B cell (primary cell): ENCODE measurements around the gene TMEM14C. TPM values are rescaled to one million over a fixed set of nuclear protein-coding genes. Genes with fewer than 3 reads are reported as not detected.
"Not testable (repeated sequence)": the region's sequence is repeated elsewhere in the genome, so short reads cannot be mapped to it uniquely, and the experiment has no call there.

Source experiments
- ATAC-seq: fragments of 200-7000 bp; cut with Tn5 transposase; one replicate; pipeline ENCODE4 v1.10.0; 2021; ENCODE audit warnings: low read depth, mild to moderate bottlenecking, moderate number of reproducible peaks, moderate library complexity
- CTCF ChIA-PET: fragments of 350-600 bp; sonication (Branson Sonifier 250); formaldehyde crosslinking; loops from one replicate; lab custom pipeline; 2021; ENCODE audit warnings: antibody characterized with exemption, inconsistent platforms; lab: Charles Lee
- POLR2A ChIA-PET: fragments of 350-600 bp; sonication (Branson Sonifier 250); formaldehyde crosslinking; loops from one replicate; lab custom pipeline; 2021; ENCODE audit warnings: antibody characterized with exemption; lab: Charles Lee
- DNase-seq: peaks from one replicate; pipeline ENCODE4 v3.0.0; 2013
- H2AFZ ChIP-seq: 2 replicates; pipeline ENCODE4 v1.6.1; 2012; ENCODE audit warnings: mild to moderate bottlenecking, low read depth, low read length; ENCODE audit not compliant: insufficient read depth, poor library complexity, severe bottlenecking
- H3K27ac ChIP-seq, 2 donors: 1 replicate in 1 of 2; 2 replicates in 1 of 2; pipeline ENCODE4 v1.5.1; 2012 to 2013; ENCODE audit warnings: low read length in 2 of 2, mild to moderate bottlenecking in 2 of 2, moderate library complexity in 1 of 2
- H3K27me3 ChIP-seq, 4 experiments: fragments of 200-600 bp in 1 of 4; sonication (generic) in 1 of 4; replicated peaks in 1 of 4; 1 replicate in 2 of 4; 2 replicates in 2 of 4; pipeline versions ENCODE4 v1.6.1 to v1.7.0; 2013 to 2016; ENCODE audit warnings: low read length in 3 of 4, mild to moderate bottlenecking in 2 of 4, mixed read lengths in 1 of 4, moderate library complexity in 1 of 4; ENCODE audit not compliant: insufficient read depth in 4 of 4, control insufficient read depth in 3 of 4; ENCODE audit errors: control extremely low read depth in 1 of 4
- H3K36me3 ChIP-seq, 2 experiments: replicated peaks in 1 of 2; 1 replicate in 1 of 2; 2 replicates in 1 of 2; pipeline versions ENCODE4 v1.6.1 to v1.7.1; 2013; ENCODE audit warnings: low read length in 1 of 2; ENCODE audit not compliant: insufficient read depth in 2 of 2, control insufficient read depth in 1 of 2; ENCODE audit errors: control extremely low read depth in 1 of 2, extremely low read depth in 1 of 2
- H3K4me1 ChIP-seq, 2 donors: fragments of 200-600 bp in 1 of 2; sonication (generic) in 1 of 2; 1 replicate in 1 of 2; 2 replicates in 1 of 2; pipeline versions ENCODE4 v1.5.1 to v1.6.1; 2013 to 2017; ENCODE audit warnings: low read length in 2 of 2; ENCODE audit not compliant: control insufficient read depth in 2 of 2, insufficient read depth in 2 of 2
- H3K4me2 ChIP-seq: replicated peaks from 2 replicates; pipeline ENCODE3; 2012; ENCODE audit warnings: mild to moderate bottlenecking, low read depth, low read length; ENCODE audit not compliant: poor library complexity, severe bottlenecking
- H3K4me3 ChIP-seq, 5 experiments: fragments of 200-600 bp in 1 of 5; sonication (generic) in 1 of 5; 1 replicate in 3 of 5; 2 replicates in 2 of 5; pipeline versions ENCODE4 v1.5.1 to v1.7.0; 2011 to 2016; ENCODE audit warnings: low read length in 4 of 5, mild to moderate bottlenecking in 4 of 5, low read depth in 2 of 5, control low read depth in 1 of 5, moderate library complexity in 1 of 5; ENCODE audit not compliant: insufficient read depth in 1 of 5; ENCODE audit errors: control extremely low read depth in 1 of 5, extremely low read depth in 1 of 5
- H3K79me2 ChIP-seq: fragments of 200-600 bp; sonication (generic); one replicate; pipeline ENCODE4 v1.6.0; 2016; ENCODE audit warnings: low read length; ENCODE audit not compliant: control insufficient read depth, insufficient read depth
- H3K9ac ChIP-seq: fragments of 200-600 bp; sonication (generic); 2 replicates; pipeline ENCODE4 v1.6.1; 2017; ENCODE audit warnings: mild to moderate bottlenecking, low read length, moderate library complexity
- H3K9me3 ChIP-seq, 3 donors: one replicate each; pipeline versions ENCODE4 v1.6.1 to v1.7.1; 2013; ENCODE audit warnings: low read length in 2 of 3; ENCODE audit not compliant: control insufficient read depth in 2 of 3, insufficient read depth in 1 of 3; ENCODE audit errors: control extremely low read depth in 1 of 3
- H4K20me1 ChIP-seq: 2 replicates; pipeline ENCODE4 v1.6.0; 2012; ENCODE audit warnings: mild to moderate bottlenecking, low read length; ENCODE audit not compliant: insufficient read depth, control insufficient read depth, poor library complexity, severe bottlenecking
- H3K27ac Mint-ChIP-seq: one replicate; pipeline ENCODE4 v1.8.0; 2021; ENCODE audit warnings: mixed read lengths
- H3K27me3 Mint-ChIP-seq: one replicate; pipeline ENCODE4 v1.8.0; 2021; ENCODE audit warnings: mixed read lengths
- H3K4me1 Mint-ChIP-seq: one replicate; pipeline ENCODE4 v1.8.0; 2021; ENCODE audit warnings: mixed read lengths
- H3K4me3 Mint-ChIP-seq: one replicate; pipeline ENCODE4 v1.8.0; 2021; ENCODE audit warnings: mixed read lengths
- H3K9me3 Mint-ChIP-seq: one replicate; pipeline ENCODE4 v1.8.0; 2022; ENCODE audit warnings: mixed read lengths; ENCODE audit not compliant: insufficient read depth
- CTCF ChIP-seq: fragments of 200-600 bp; IDR thresholded peaks from one replicate; pipeline ENCODE4 v1.8.0; 2022; ENCODE audit warnings: antibody characterized with exemption, mild to moderate bottlenecking
- EZH2 ChIP-seq: IDR thresholded peaks from 2 replicates; pipeline ENCODE4 v1.6.1; 2012; ENCODE audit warnings: borderline replicate concordance, low read depth, mild to moderate bottlenecking, moderate library complexity, low read length; ENCODE audit not compliant: insufficient read depth, poor library complexity, severe bottlenecking
- WGBS: methylation state at CpG from one replicate; pipeline ENCODE4 v1.1.5; 2013; ENCODE audit warnings: missing lambda C conversion rate; ENCODE audit not compliant: insufficient coverage; 5-methylcytosine and 5-hydroxymethylcytosine counted together
- intact Hi-C: fragments of 100-400 bp; cut with micrococcal nuclease; formaldehyde crosslinking; loops from one replicate; pipeline ENCODE4 v1.10.0; 2022
- polyA plus RNA-seq: library from polyadenylated mRNA; depleted of rRNA; stranded (reverse); fragments of >200 nt; gene quantifications from 2 replicates; pipeline ENCODE4 v1.2.3, GENCODE V29; 2012
- total RNA-seq, 2 donors: library from RNA; stranded (reverse); fragments of 120-200 nt in 1 of 2; gene quantifications; 1 replicate in 1 of 2; 2 replicates in 1 of 2; pipeline versions ENCODE4 v1.2.3 to v1.2.4, GENCODE V29; 2013 to 2022

Gene TMEM14C
- total and polyA plus RNA-seq, 2 donors (not counting 1 experiment from before 2014, with no cell fraction given) = 31.7 to 39.1 TPM

- Histone ChIP-seq H3K36me3 (no peaks in the 10 kb centered on the region), H3K9me3 (no peaks in the 10 kb centered on the region), H3K27me3 (no peaks in the 10 kb centered on the region), H4K20me1 (no peaks in the 10 kb centered on the region), H3K27ac (no peak overlapping the region), H3K4me2 (no peak overlapping the region), H3K9ac (no peak overlapping the region), H3K79me2 (no peaks in the 10 kb centered on the region), H3K4me3 (no peak overlapping the region), H2AFZ (no peak overlapping the region), H3K4me1 (no peaks in the 10 kb centered on the region)
- Mint-ChIP-seq H3K27ac (no peak overlapping the region), H3K9me3 (no peaks in the 10 kb centered on the region), H3K4me3 (no peak overlapping the region), H3K4me1 (no peaks in the 10 kb centered on the region), H3K27me3 (no peaks in the 10 kb centered on the region)
- intact Hi-C loops = no loop called here
- ATAC-seq = no peak
- no peak for DNase-seq
- CTCF ChIA-PET = interaction anchor here (1.1 kb wide), 1 partner anchor 258 kb away, joined by 3 read pairs; no protein-coding TSS in a partner anchor
- TF ChIP-seq CTCF (no peak), EZH2 (no peak)
- no CpG with 5 or more reads among the region's 2 CpGs for WGBS
- POLR2A ChIA-PET = no interaction called here
Measured at GRCh38 chr6:10736731-10737130, 13.9 kb downstream of the TMEM14C start.

- Histone ChIP-seq H3K36me3 (no peaks in the 10 kb centered on the region), H3K9ac (no peak overlapping the region), H3K9me3 (no peaks in the 10 kb centered on the region), H3K4me1 (no peaks in the 10 kb centered on the region), H3K4me3 (no peak overlapping the region), H3K27me3 (no peaks in the 10 kb centered on the region), H3K4me2 (no peak overlapping the region), H4K20me1 (no peaks in the 10 kb centered on the region), H3K79me2 (no peaks in the 10 kb centered on the region), H2AFZ (no peak overlapping the region), H3K27ac (no peak overlapping the region)
- intact Hi-C loops = no loop called here
- no peak for ATAC-seq
- ChIA-PET CTCF (no interaction called here), POLR2A (no interaction called here)
- Mint-ChIP-seq H3K9me3 (no peaks in the 10 kb centered on the region), H3K27me3 (no peaks in the 10 kb centered on the region), H3K4me1 (no peaks in the 10 kb centered on the region), H3K27ac (no peak overlapping the region), H3K4me3 (no peak overlapping the region)
- no peak for TF ChIP-seq EZH2
- TF ChIP-seq CTCF = no peak
- no peak for DNase-seq
Measured at GRCh38 chr6:10740061-10740460, 17.2 kb downstream of the TMEM14C start.

DNA sequence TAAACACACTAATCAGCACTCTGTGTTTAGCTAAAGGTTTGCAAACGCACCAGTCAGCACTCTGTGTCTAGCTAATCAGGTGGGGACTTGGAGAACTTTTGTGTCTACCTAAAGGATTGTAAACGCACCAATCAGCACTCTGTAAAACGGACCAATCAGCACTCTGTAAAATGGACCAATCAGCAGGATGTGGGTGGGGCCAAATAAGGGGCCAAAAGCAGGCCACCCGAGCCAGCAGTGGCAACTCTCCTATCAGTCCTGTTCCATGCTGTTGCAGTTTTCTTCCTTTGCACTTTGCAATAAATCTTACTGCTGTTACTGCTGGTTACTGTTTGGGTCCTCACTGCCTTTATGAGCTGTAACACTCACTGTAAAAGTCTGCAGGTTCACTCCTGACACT lies 18.8 kb downstream of the TMEM14C start:
- H3K36me3 ChIP-seq, POLR2A ChIA-PET, H3K27me3 Mint-ChIP-seq, H3K4me1 ChIP-seq, H3K9me3 ChIP-seq, CTCF ChIA-PET, H3K27ac ChIP-seq, intact Hi-C loops, H2AFZ ChIP-seq, H3K4me1 Mint-ChIP-seq, H3K79me2 ChIP-seq, H4K20me1 ChIP-seq, H3K9ac ChIP-seq, DNase-seq, H3K27ac Mint-ChIP-seq, ATAC-seq, H3K4me3 ChIP-seq, H3K4me2 ChIP-seq, H3K4me3 Mint-ChIP-seq, H3K27me3 ChIP-seq, H3K9me3 Mint-ChIP-seq: not testable (repeated sequence)
- WGBS = 86% methylated on average over 4 of the region's 4 CpGs
